B cell (primary cell): Measurements from ENCODE around the gene AGBL3. TPM values are rescaled to one million over a fixed set of nuclear protein-coding genes. Genes with fewer than 3 reads are reported as not detected.

Source experiments
- ATAC-seq: fragments of 200-7000 bp; cut with Tn5 transposase; one replicate; pipeline ENCODE4 v1.10.0; 2021; ENCODE audit warnings: low read depth, mild to moderate bottlenecking, moderate number of reproducible peaks, moderate library complexity
- CTCF ChIA-PET: fragments of 350-600 bp; sonication (Branson Sonifier 250); formaldehyde crosslinking; loops from one replicate; lab custom pipeline; 2021; ENCODE audit warnings: antibody characterized with exemption, inconsistent platforms; lab: Charles Lee
- POLR2A ChIA-PET: fragments of 350-600 bp; sonication (Branson Sonifier 250); formaldehyde crosslinking; loops from one replicate; lab custom pipeline; 2021; ENCODE audit warnings: antibody characterized with exemption; lab: Charles Lee
- DNase-seq: peaks from one replicate; pipeline ENCODE4 v3.0.0; 2013
- H2AFZ ChIP-seq: 2 replicates; pipeline ENCODE4 v1.6.1; 2012; ENCODE audit warnings: mild to moderate bottlenecking, low read depth, low read length; ENCODE audit not compliant: insufficient read depth, poor library complexity, severe bottlenecking
- H3K27ac ChIP-seq, 2 donors: 1 replicate in 1 of 2; 2 replicates in 1 of 2; pipeline ENCODE4 v1.5.1; 2012 to 2013; ENCODE audit warnings: low read length in 2 of 2, mild to moderate bottlenecking in 2 of 2, moderate library complexity in 1 of 2
- H3K27me3 ChIP-seq, 4 experiments: fragments of 200-600 bp in 1 of 4; sonication (generic) in 1 of 4; replicated peaks in 1 of 4; 1 replicate in 2 of 4; 2 replicates in 2 of 4; pipeline versions ENCODE4 v1.6.1 to v1.7.0; 2013 to 2016; ENCODE audit warnings: low read length in 3 of 4, mild to moderate bottlenecking in 2 of 4, mixed read lengths in 1 of 4, moderate library complexity in 1 of 4; ENCODE audit not compliant: insufficient read depth in 4 of 4, control insufficient read depth in 3 of 4; ENCODE audit errors: control extremely low read depth in 1 of 4
- H3K36me3 ChIP-seq, 2 experiments: replicated peaks in 1 of 2; 1 replicate in 1 of 2; 2 replicates in 1 of 2; pipeline versions ENCODE4 v1.6.1 to v1.7.1; 2013; ENCODE audit warnings: low read length in 1 of 2; ENCODE audit not compliant: insufficient read depth in 2 of 2, control insufficient read depth in 1 of 2; ENCODE audit errors: control extremely low read depth in 1 of 2, extremely low read depth in 1 of 2
- H3K4me1 ChIP-seq, 2 donors: fragments of 200-600 bp in 1 of 2; sonication (generic) in 1 of 2; 1 replicate in 1 of 2; 2 replicates in 1 of 2; pipeline versions ENCODE4 v1.5.1 to v1.6.1; 2013 to 2017; ENCODE audit warnings: low read length in 2 of 2; ENCODE audit not compliant: control insufficient read depth in 2 of 2, insufficient read depth in 2 of 2
- H3K4me2 ChIP-seq: replicated peaks from 2 replicates; pipeline ENCODE3; 2012; ENCODE audit warnings: mild to moderate bottlenecking, low read depth, low read length; ENCODE audit not compliant: poor library complexity, severe bottlenecking
- H3K4me3 ChIP-seq, 5 experiments: fragments of 200-600 bp in 1 of 5; sonication (generic) in 1 of 5; 1 replicate in 3 of 5; 2 replicates in 2 of 5; pipeline versions ENCODE4 v1.5.1 to v1.7.0; 2011 to 2016; ENCODE audit warnings: low read length in 4 of 5, mild to moderate bottlenecking in 4 of 5, low read depth in 2 of 5, control low read depth in 1 of 5, moderate library complexity in 1 of 5; ENCODE audit not compliant: insufficient read depth in 1 of 5; ENCODE audit errors: control extremely low read depth in 1 of 5, extremely low read depth in 1 of 5
- H3K79me2 ChIP-seq: fragments of 200-600 bp; sonication (generic); one replicate; pipeline ENCODE4 v1.6.0; 2016; ENCODE audit warnings: low read length; ENCODE audit not compliant: control insufficient read depth, insufficient read depth
- H3K9ac ChIP-seq: fragments of 200-600 bp; sonication (generic); 2 replicates; pipeline ENCODE4 v1.6.1; 2017; ENCODE audit warnings: mild to moderate bottlenecking, low read length, moderate library complexity
- H3K9me3 ChIP-seq, 3 donors: one replicate each; pipeline versions ENCODE4 v1.6.1 to v1.7.1; 2013; ENCODE audit warnings: low read length in 2 of 3; ENCODE audit not compliant: control insufficient read depth in 2 of 3, insufficient read depth in 1 of 3; ENCODE audit errors: control extremely low read depth in 1 of 3
- H4K20me1 ChIP-seq: 2 replicates; pipeline ENCODE4 v1.6.0; 2012; ENCODE audit warnings: mild to moderate bottlenecking, low read length; ENCODE audit not compliant: insufficient read depth, control insufficient read depth, poor library complexity, severe bottlenecking
- H3K27ac Mint-ChIP-seq: one replicate; pipeline ENCODE4 v1.8.0; 2021; ENCODE audit warnings: mixed read lengths
- H3K27me3 Mint-ChIP-seq: one replicate; pipeline ENCODE4 v1.8.0; 2021; ENCODE audit warnings: mixed read lengths
- H3K4me1 Mint-ChIP-seq: one replicate; pipeline ENCODE4 v1.8.0; 2021; ENCODE audit warnings: mixed read lengths
- H3K4me3 Mint-ChIP-seq: one replicate; pipeline ENCODE4 v1.8.0; 2021; ENCODE audit warnings: mixed read lengths
- H3K9me3 Mint-ChIP-seq: one replicate; pipeline ENCODE4 v1.8.0; 2022; ENCODE audit warnings: mixed read lengths; ENCODE audit not compliant: insufficient read depth
- EZH2 ChIP-seq: IDR thresholded peaks from 2 replicates; pipeline ENCODE4 v1.6.1; 2012; ENCODE audit warnings: borderline replicate concordance, low read depth, mild to moderate bottlenecking, moderate library complexity, low read length; ENCODE audit not compliant: insufficient read depth, poor library complexity, severe bottlenecking
- WGBS: methylation state at CpG from one replicate; pipeline ENCODE4 v1.1.5; 2013; ENCODE audit warnings: missing lambda C conversion rate; ENCODE audit not compliant: insufficient coverage; 5-methylcytosine and 5-hydroxymethylcytosine counted together
- intact Hi-C: fragments of 100-400 bp; cut with micrococcal nuclease; formaldehyde crosslinking; loops from one replicate; pipeline ENCODE4 v1.10.0; 2022
- polyA plus RNA-seq: library from polyadenylated mRNA; depleted of rRNA; stranded (reverse); fragments of >200 nt; gene quantifications from 2 replicates; pipeline ENCODE4 v1.2.3, GENCODE V29; 2012
- total RNA-seq, 2 donors: library from RNA; stranded (reverse); fragments of 120-200 nt in 1 of 2; gene quantifications; 1 replicate in 1 of 2; 2 replicates in 1 of 2; pipeline versions ENCODE4 v1.2.3 to v1.2.4, GENCODE V29; 2013 to 2022
- TF ChIP-seq, protein P1 (sequence below): fragments of 200-600 bp; IDR thresholded peaks from one replicate; pipeline ENCODE4 v1.8.0; 2022; ENCODE audit warnings: antibody characterized with exemption, mild to moderate bottlenecking

The AGBL3 gene
- total and polyA plus RNA-seq, 2 donors (not counting 1 experiment from before 2014, with no cell fraction given): 0.51 to 10.9 TPM

DNA sequence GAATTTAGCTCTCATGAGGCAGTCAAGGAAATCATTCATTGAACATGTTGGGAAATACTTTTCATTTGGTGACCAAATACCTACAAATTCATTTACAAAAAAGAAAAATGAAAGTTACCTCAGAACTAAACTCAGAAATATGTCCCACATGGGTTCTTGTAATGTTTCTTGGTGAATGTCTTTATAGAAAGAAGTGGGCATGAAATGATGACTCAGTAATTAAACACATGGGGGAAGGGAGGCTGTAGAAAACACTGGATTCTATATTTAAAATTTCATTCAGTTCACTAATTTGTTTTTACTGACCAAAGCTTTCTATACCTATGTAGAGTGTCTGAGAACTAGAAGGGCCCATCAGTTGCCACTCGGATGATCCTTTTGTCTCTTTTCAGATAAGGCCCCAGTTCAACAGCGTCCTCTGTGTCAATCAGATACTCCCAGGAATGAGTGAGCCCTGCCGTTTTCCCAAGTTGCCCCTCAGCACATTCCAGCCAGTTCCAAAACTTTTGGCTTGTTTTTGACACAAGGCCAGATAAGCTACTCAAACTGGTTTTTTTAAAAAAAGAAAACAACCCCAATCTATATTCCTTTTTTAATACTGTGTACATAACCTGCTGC lies 49.3 kb upstream of the AGBL3 start:
- no peaks in the 10 kb centered on the region for H4K20me1 ChIP-seq
- 95% methylated on average over 2 of the region's 3 CpGs for WGBS
- peaks cover 7 to 17% of the 10 kb centered on the region in 2 donors for H3K4me1 ChIP-seq
- no peak overlapping the region for H3K9ac ChIP-seq
- H3K4me3 ChIP-seq: no peak overlapping the region
- no peak overlapping the region for H2AFZ ChIP-seq
- DNase-seq: no peak
- ChIA-PET CTCF (interaction anchor here (0.6 to 1.6 kb wide), 4 partner anchors 9 to 304 kb away, joined by 3 to 5 read pairs (median 4); no protein-coding TSS in a partner anchor), POLR2A (no interaction called here)
- H3K9me3 Mint-ChIP-seq: no peaks in the 10 kb centered on the region
- TF ChIP-seq, protein P1, sequence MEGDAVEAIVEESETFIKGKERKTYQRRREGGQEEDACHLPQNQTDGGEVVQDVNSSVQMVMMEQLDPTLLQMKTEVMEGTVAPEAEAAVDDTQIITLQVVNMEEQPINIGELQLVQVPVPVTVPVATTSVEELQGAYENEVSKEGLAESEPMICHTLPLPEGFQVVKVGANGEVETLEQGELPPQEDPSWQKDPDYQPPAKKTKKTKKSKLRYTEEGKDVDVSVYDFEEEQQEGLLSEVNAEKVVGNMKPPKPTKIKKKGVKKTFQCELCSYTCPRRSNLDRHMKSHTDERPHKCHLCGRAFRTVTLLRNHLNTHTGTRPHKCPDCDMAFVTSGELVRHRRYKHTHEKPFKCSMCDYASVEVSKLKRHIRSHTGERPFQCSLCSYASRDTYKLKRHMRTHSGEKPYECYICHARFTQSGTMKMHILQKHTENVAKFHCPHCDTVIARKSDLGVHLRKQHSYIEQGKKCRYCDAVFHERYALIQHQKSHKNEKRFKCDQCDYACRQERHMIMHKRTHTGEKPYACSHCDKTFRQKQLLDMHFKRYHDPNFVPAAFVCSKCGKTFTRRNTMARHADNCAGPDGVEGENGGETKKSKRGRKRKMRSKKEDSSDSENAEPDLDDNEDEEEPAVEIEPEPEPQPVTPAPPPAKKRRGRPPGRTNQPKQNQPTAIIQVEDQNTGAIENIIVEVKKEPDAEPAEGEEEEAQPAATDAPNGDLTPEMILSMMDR: no peak
- TF ChIP-seq EZH2: no peak
- no peak for ATAC-seq
- no peaks in the 10 kb centered on the region for H3K36me3 ChIP-seq
- H3K27ac ChIP-seq: no peak overlapping the region
- H3K27ac Mint-ChIP-seq: no peak overlapping the region
- no peaks in the 10 kb centered on the region for H3K79me2 ChIP-seq
- H3K4me1 Mint-ChIP-seq: peaks cover 23% of the 10 kb centered on the region
- no peaks in the 10 kb centered on the region for H3K9me3 ChIP-seq
- H3K27me3 Mint-ChIP-seq: no peaks in the 10 kb centered on the region
- no peak overlapping the region for H3K4me2 ChIP-seq
- intact Hi-C loops: no loop called here
- no peaks in the 10 kb centered on the region for H3K27me3 ChIP-seq
- H3K4me3 Mint-ChIP-seq: no peak overlapping the region

DNA sequence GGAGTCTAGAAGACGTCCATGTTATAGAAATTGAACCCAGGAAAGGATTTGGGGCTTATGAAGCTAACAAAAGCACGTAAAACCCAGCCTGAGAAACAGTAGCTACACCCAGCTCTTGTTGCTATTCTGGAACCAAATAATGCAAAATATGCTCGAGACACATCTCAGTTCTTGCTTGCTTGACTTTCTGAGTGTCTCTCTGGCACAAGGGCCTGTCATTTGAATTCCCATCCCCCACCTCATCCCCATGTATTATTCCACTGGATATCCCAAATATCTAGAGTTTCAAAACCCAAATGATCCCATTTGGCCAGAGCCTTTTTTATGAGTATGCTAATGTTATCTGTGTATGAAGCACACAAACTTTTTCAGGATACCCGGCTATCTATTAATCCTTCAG lies 48.2 kb upstream of the AGBL3 start:
- DNase-seq (no peak), ATAC-seq (no peak)
- no peaks in the 10 kb centered on the region for H3K27me3 ChIP-seq
- Mint-ChIP-seq H3K27ac (no peak overlapping the region), H3K9me3 (no peaks in the 10 kb centered on the region), H3K27me3 (no peaks in the 10 kb centered on the region), H3K4me3 (no peak overlapping the region), H3K4me1 (peaks cover 12% of the 10 kb centered on the region)
- H2AFZ ChIP-seq: no peak overlapping the region
- no peak overlapping the region for H3K4me3 ChIP-seq
- no peaks in the 10 kb centered on the region for H4K20me1 ChIP-seq
- TF ChIP-seq, protein P1: no peak
- TF ChIP-seq EZH2: no peak
- 84% methylated on average over 3 of the region's 4 CpGs for WGBS
- H3K27ac ChIP-seq: no peak overlapping the region
- H3K9me3 ChIP-seq: no peaks in the 10 kb centered on the region
- no peaks in the 10 kb centered on the region for H3K79me2 ChIP-seq
- intact Hi-C loops: no loop called here
- H3K4me2 ChIP-seq: no peak overlapping the region
- ChIA-PET POLR2A (no interaction called here), CTCF (interaction anchor here (0.6 to 1.6 kb wide), 3 partner anchors 48 to 305 kb away, joined by 3 to 4 read pairs (median 3); partner anchors contain the start of gene AGBL3)
- no peaks in the 10 kb centered on the region for H3K36me3 ChIP-seq
- H3K9ac ChIP-seq: no peak overlapping the region
- peaks cover 7 to 10% of the 10 kb centered on the region in 2 donors for H3K4me1 ChIP-seq
